K562 (cell line): ENCODE measurements around the gene PPP4R3B. TPM values are rescaled to one million over a fixed set of nuclear protein-coding genes. Genes with fewer than 3 reads are reported as not detected.

Experiments used
- ATAC-seq: fragments of 200-7000 bp; cut with Tn5 transposase; 3 replicates; pipeline ENCODE4 v1.9.1; 2020; ENCODE audit warnings: moderate library complexity
- BruUV-seq: library from RNA; stranded (reverse); fragments of 400-500 nt; replicated peaks from 2 replicates; lab custom pipeline; 2021; lab: Mats Ljungman, UMichigan
- CTCF ChIA-PET: fragments of 300-600 bp; formaldehyde crosslinking; extraction: SDS; loops from one replicate; lab custom pipeline; 2021; ENCODE audit warnings: low intra/inter-chr PET ratio; lab: Yijun Ruan, JAX
- POLR2A ChIA-PET: fragments of 300-600, 350-650 bp; sonication (Branson Sonifier 250); formaldehyde crosslinking; extraction: SDS; loops from one replicate; lab custom pipeline; 2021; ENCODE audit warnings: antibody characterized with exemption, inconsistent platforms; lab: Yijun Ruan, JAX
- DNase-seq, 4 experiments: peaks; one replicate each; pipeline versions ENCODE4 v3.0.0 to v3.0.0-alpha.2; 2011 to 2018; ENCODE audit warnings: low spot score in 3 of 4, mixed read lengths in 3 of 4; ENCODE audit errors: extremely low read depth in 1 of 4
- FAIRE-seq: peaks from 2 replicates; lab custom pipeline; 2011; peaks lifted over from hg19 to GRCh38; lab: Jason Lieb, UNC
- H2AFZ ChIP-seq: 2 replicates; pipeline ENCODE4 v1.6.0; 2011; ENCODE audit warnings: low read depth, low read length, control low read depth, inconsistent platforms
- H3K27ac ChIP-seq: fragments of 200-600 bp; 3 replicates; pipeline ENCODE4 v1.8.0; 2011; ENCODE audit warnings: low read depth, mild to moderate bottlenecking, control low read depth, inconsistent platforms, low read length, moderate library complexity, mixed read lengths; ENCODE audit errors: extremely low read depth
- H3K27me3 ChIP-seq, 2 experiments: fragments of 300-600 bp in 1 of 2; 2 replicates in 1 of 2; 3 replicates in 1 of 2; pipeline versions ENCODE4 v1.6.0 to v1.8.0; 2011; ENCODE audit warnings: inconsistent platforms in 2 of 2, low read length in 2 of 2, mild to moderate bottlenecking in 1 of 2, mixed read lengths in 1 of 2, moderate library complexity in 1 of 2; ENCODE audit not compliant: control insufficient read depth in 2 of 2, insufficient read depth in 2 of 2
- H3K36me3 ChIP-seq: fragments of 300-600 bp; 3 replicates; pipeline ENCODE4 v1.8.0; 2011; ENCODE audit warnings: mild to moderate bottlenecking, low read length, inconsistent platforms; ENCODE audit not compliant: control insufficient read depth, insufficient read depth
- H3K4me1 ChIP-seq, 2 experiments: fragments of 200-600 bp in 1 of 2; replicated peaks in 1 of 2; 2 replicates in 1 of 2; 3 replicates in 1 of 2; pipeline versions ENCODE4 v1.5.1 to v1.8.0; 2011; ENCODE audit warnings: inconsistent platforms in 2 of 2, low read length in 2 of 2, mild to moderate bottlenecking in 1 of 2, mixed read lengths in 1 of 2, moderate library complexity in 1 of 2; ENCODE audit not compliant: control insufficient read depth in 2 of 2, insufficient read depth in 2 of 2
- H3K4me2 ChIP-seq: 2 replicates; pipeline ENCODE4 v1.6.1; 2011; ENCODE audit warnings: low read length, control low read depth, inconsistent platforms, mixed read lengths; ENCODE audit not compliant: insufficient read depth
- H3K4me3 ChIP-seq: fragments of 200-600 bp; sonication (generic), shearing (Covaris generic); 2 replicates; pipeline ENCODE4 v1.5.1; 2016; ENCODE audit warnings: control low read depth, inconsistent platforms
- H3K79me2 ChIP-seq: fragments of 200-600 bp; 3 replicates; pipeline ENCODE4 v1.8.0; 2011; ENCODE audit warnings: low read length, inconsistent platforms; ENCODE audit not compliant: control insufficient read depth, insufficient read depth
- H3K9ac ChIP-seq, 2 experiments: 2 replicates each; pipeline versions ENCODE4 v1.6.0 to v1.6.1; 2011; ENCODE audit warnings: low read depth in 2 of 2, low read length in 2 of 2, control low read depth in 1 of 2, inconsistent platforms in 1 of 2, mild to moderate bottlenecking in 1 of 2, mixed read lengths in 1 of 2; ENCODE audit not compliant: insufficient read depth in 1 of 2
- H3K9me1 ChIP-seq: one replicate; pipeline ENCODE4 v1.6.0; 2011; ENCODE audit warnings: inconsistent platforms, mild to moderate bottlenecking, low read length, moderate library complexity; ENCODE audit not compliant: control insufficient read depth, insufficient read depth
- H3K9me3 ChIP-seq: replicated peaks from 2 replicates; pipeline ENCODE4 v1.5.1; 2011; ENCODE audit warnings: low read depth, low read length, inconsistent platforms; ENCODE audit not compliant: control insufficient read depth, insufficient read depth
- H4K20me1 ChIP-seq: replicated peaks from 2 replicates; pipeline ENCODE4 v1.6.1; 2011; ENCODE audit warnings: low read length, inconsistent platforms, mixed read lengths; ENCODE audit not compliant: control insufficient read depth, insufficient read depth
- CAMTA2 ChIP-seq: fragments of 250-450 bp; sonication (Bioruptor Pico); conservative IDR thresholded peaks from 2 replicates; pipeline ENCODE4 v1.5.1; 2022
- CREB1 ChIP-seq, 2 experiments: sonication (generic) in 1 of 2; formaldehyde crosslinking in 1 of 2; IDR thresholded peaks; 2 replicates each; pipeline versions ENCODE4 v1.6.1 to v1.8.0; 2012 to 2022; ENCODE audit warnings: inconsistent platforms in 1 of 2, mild to moderate bottlenecking in 1 of 2, missing genetic modification reagents in 1 of 2, moderate library complexity in 1 of 2
- GTF2F1 ChIP-seq: IDR thresholded peaks from 2 replicates; pipeline ENCODE4 v1.6.1; 2011; ENCODE audit warnings: low read depth, low read length, improper control_type of control experiment
- HNRNPK ChIP-seq: fragments of 200-400 bp; formaldehyde crosslinking; IDR thresholded peaks from one replicate; pipeline ENCODE4 v1.6.1; 2018; ENCODE audit warnings: mild to moderate bottlenecking, low read depth, low read length; ENCODE audit not compliant: poor library complexity, severe bottlenecking
- MTA1 ChIP-seq: fragments of 450-650 bp; IDR thresholded peaks from 2 replicates; pipeline ENCODE4 v1.6.1; 2017; ENCODE audit warnings: borderline replicate concordance
- NELFE ChIP-seq: IDR thresholded peaks from 2 replicates; pipeline ENCODE4 v1.6.1; 2011; ENCODE audit warnings: mild to moderate bottlenecking; ENCODE audit not compliant: insufficient read depth, insufficient read length
- SP2 ChIP-seq: IDR thresholded peaks from 2 replicates; pipeline ENCODE4 v1.6.1; 2011; ENCODE audit warnings: mild to moderate bottlenecking, low read depth, low read length, moderate library complexity; ENCODE audit not compliant: poor library complexity, severe bottlenecking; ENCODE audit errors: extremely low read depth
- ZBTB17 ChIP-seq: fragments of 450-650 bp; formaldehyde crosslinking; IDR thresholded peaks from 2 replicates; pipeline ENCODE4 v1.4.0; 2020; ENCODE audit warnings: mild to moderate bottlenecking
- ZNF347 ChIP-seq: fragments of 450-650 bp; formaldehyde crosslinking; IDR thresholded peaks from 2 replicates; pipeline ENCODE4 v1.4.0; 2020; ENCODE audit warnings: low read depth, mild to moderate bottlenecking, moderate library complexity
- ZNF76 ChIP-seq: fragments of 250-450 bp; sonication (Bioruptor Pico); IDR thresholded peaks from 2 replicates; pipeline ENCODE4 v1.4.0; 2020; ENCODE audit warnings: mild to moderate bottlenecking, moderate library complexity, borderline replicate concordance
- ZSCAN29 ChIP-seq: fragments of 450-650 bp; IDR thresholded peaks from 2 replicates; pipeline ENCODE4 v1.6.1; 2017
- ZSCAN32 ChIP-seq: fragments of 450-650 bp; formaldehyde crosslinking; IDR thresholded peaks from 2 replicates; pipeline ENCODE4 v1.4.0; 2020; ENCODE audit warnings: mild to moderate bottlenecking, moderate library complexity
- WGBS: fragments of 100-300 bp; shearing (Covaris generic); methylation state at CpG from one replicate; pipeline ENCODE4 v1.1.6; 2016; ENCODE audit warnings: low coverage, mixed read lengths; ENCODE audit not compliant: insufficient coverage; ENCODE audit errors: missing lambda C conversion rate; 5-methylcytosine and 5-hydroxymethylcytosine counted together
- in situ Hi-C: fragments of 300-500 bp; cut with MboI; formaldehyde crosslinking; loops from 4 replicates; pipeline ENCODE4 v1.15.0; 2018; ENCODE audit warnings: inconsistent platforms, mixed read lengths
- intact Hi-C: fragments of 100-400 bp; cut with micrococcal nuclease; formaldehyde crosslinking; loops from 2 replicates; pipeline ENCODE4 v1.14.2; 2022
- polyA plus RNA-seq, 8 experiments: library from polyadenylated mRNA; depleted of rRNA in 4 of 8; stranded (reverse) in 5 of 8; unstranded in 3 of 8; fragments of >200 nt; fragmentation: Nextera tagmentation in 2 of 8; fragmentation: Illumina TruSeq in 1 of 8; extraction: Ambion mirVana in 2 of 8; extraction: Trizol in 1 of 8; gene quantifications; 2 replicates each; pipeline versions ENCODE4 v1.2.1 to v1.2.3, GENCODE V29; 2011 to 2014; ENCODE audit warnings: inconsistent platforms in 1 of 8, missing spikeins in 1 of 8
- total RNA-seq, 7 experiments: library from RNA; depleted of rRNA in 6 of 7; stranded (reverse); fragments of >200 nt in 6 of 7; fragmentation: Illumina TruSeq in 2 of 7; extraction: Trizol in 2 of 7; gene quantifications; 2 replicates each; pipeline versions ENCODE4 v1.2.1 to v1.2.3, GENCODE V29; 2011 to 2021; ENCODE audit warnings: low replicate concordance in 1 of 7
- TF ChIP-seq, protein P1 (sequence below): sonication (generic); formaldehyde crosslinking; IDR thresholded peaks from 2 replicates; pipeline ENCODE4 v1.8.0; 2022; ENCODE audit warnings: mild to moderate bottlenecking, low read depth, missing genetic modification reagents
- TF ChIP-seq, protein P2 (sequence below): fragments of 450-650 bp; formaldehyde crosslinking; IDR thresholded peaks from 2 replicates; pipeline ENCODE4 v1.4.0; 2020; ENCODE audit warnings: mild to moderate bottlenecking, mixed read lengths
- TF ChIP-seq, protein P3 (sequence below): fragments of 250-450 bp; sonication (Bioruptor Pico); IDR thresholded peaks from 2 replicates; pipeline ENCODE4 v1.4.0; 2020; ENCODE audit warnings: mild to moderate bottlenecking, moderate library complexity
- TF ChIP-seq, protein P4 (sequence below), 2 experiments: fragments of 450-650 bp in 1 of 2; IDR thresholded peaks; 2 replicates each; pipeline ENCODE4 v1.6.1; 2011 to 2017; ENCODE audit warnings: low read depth in 2 of 2, antibody characterized with exemption in 1 of 2, borderline replicate concordance in 1 of 2, low read length in 1 of 2, mild to moderate bottlenecking in 1 of 2, mixed read lengths in 1 of 2; ENCODE audit not compliant: control insufficient read depth in 1 of 2

PPP4R3B gene
- total and polyA plus RNA-seq, 9 of the 15 experiments (the other 6 are each of a cell fraction or from before 2014, with no cell fraction given), result 13.2 to 59.2 (median 41.9) TPM

DNA sequence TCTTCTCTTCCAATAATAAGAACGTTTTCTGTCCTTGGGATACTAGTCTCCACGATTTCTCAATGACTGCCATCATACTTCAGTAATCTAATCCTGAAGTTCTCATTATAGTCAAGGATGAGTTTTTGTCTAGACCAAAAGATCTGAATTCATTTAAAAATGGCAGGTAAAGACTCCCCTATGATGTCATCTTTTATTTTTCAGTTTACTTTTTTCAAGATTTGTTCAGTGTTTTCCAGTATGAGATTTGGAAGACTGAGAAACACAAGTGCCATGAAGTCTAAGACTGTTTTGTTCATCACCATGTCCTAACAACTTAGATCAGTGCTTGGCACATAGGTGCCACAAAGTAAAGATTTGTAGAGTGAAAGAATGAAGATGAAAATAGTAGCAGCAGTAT, 35.8 kb upstream of the PPP4R3B start:
- no peak overlapping the region for H3K4me2 ChIP-seq
- H3K4me1 ChIP-seq, result no peaks in the 10 kb centered on the region; a peak in 1 of 5 replicates
- no TSS peak for BruUV-seq
- in situ Hi-C loops, result no loop called here
- 93% methylated on average over 2 of the region's 2 CpGs for WGBS
- H3K9me1 ChIP-seq, result no peaks in the 10 kb centered on the region
- no peak for DNase-seq
- TF ChIP-seq ZNF347 (CRISPR knock-in tag) (no peak), HNRNPK (no peak), ZBTB17 (CRISPR knock-in tag) (no peak), MTA1 (no peak), SP2 (no peak), NELFE (no peak), ZSCAN29 (no peak), CAMTA2 (CRISPR knock-in tag) (no peak), CREB1 (IDR thresholded peaks at IDR 0.05) (no peak), CREB1 (CRISPR knock-in tag; IDR thresholded peaks at IDR 0.05) (no peak), GTF2F1 (no peak), ZNF76 (CRISPR knock-in tag) (no peak), ZSCAN32 (no peak)
- TF ChIP-seq, protein P1, sequence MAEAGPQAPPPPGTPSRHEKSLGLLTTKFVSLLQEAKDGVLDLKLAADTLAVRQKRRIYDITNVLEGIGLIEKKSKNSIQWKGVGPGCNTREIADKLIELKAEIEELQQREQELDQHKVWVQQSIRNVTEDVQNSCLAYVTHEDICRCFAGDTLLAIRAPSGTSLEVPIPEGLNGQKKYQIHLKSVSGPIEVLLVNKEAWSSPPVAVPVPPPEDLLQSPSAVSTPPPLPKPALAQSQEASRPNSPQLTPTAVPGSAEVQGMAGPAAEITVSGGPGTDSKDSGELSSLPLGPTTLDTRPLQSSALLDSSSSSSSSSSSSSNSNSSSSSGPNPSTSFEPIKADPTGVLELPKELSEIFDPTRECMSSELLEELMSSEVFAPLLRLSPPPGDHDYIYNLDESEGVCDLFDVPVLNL, result no peak
- TF ChIP-seq, protein P2, sequence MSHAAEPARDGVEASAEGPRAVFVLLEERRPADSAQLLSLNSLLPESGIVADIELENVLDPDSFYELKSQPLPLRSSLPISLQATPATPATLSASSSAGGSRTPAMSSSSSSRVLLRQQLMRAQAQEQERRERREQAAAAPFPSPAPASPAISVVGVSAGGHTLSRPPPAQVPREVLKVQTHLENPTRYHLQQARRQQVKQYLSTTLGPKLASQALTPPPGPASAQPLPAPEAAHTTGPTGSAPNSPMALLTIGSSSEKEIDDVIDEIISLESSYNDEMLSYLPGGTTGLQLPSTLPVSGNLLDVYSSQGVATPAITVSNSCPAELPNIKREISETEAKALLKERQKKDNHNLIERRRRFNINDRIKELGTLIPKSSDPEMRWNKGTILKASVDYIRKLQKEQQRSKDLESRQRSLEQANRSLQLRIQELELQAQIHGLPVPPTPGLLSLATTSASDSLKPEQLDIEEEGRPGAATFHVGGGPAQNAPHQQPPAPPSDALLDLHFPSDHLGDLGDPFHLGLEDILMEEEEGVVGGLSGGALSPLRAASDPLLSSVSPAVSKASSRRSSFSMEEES (CRISPR knock-in tag), result no peak
- TF ChIP-seq, protein P3, sequence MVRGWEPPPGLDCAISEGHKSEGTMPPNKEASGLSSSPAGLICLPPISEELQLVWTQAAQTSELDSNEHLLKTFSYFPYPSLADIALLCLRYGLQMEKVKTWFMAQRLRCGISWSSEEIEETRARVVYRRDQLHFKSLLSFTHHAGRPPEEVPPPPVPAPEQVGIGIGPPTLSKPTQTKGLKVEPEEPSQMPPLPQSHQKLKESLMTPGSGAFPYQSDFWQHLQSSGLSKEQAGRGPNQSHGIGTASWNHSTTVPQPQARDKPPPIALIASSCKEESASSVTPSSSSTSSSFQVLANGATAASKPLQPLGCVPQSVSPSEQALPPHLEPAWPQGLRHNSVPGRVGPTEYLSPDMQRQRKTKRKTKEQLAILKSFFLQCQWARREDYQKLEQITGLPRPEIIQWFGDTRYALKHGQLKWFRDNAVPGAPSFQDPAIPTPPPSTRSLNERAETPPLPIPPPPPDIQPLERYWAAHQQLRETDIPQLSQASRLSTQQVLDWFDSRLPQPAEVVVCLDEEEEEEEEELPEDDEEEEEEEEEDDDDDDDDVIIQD (CRISPR knock-in tag), result no peak
- TF ChIP-seq, protein P4, sequence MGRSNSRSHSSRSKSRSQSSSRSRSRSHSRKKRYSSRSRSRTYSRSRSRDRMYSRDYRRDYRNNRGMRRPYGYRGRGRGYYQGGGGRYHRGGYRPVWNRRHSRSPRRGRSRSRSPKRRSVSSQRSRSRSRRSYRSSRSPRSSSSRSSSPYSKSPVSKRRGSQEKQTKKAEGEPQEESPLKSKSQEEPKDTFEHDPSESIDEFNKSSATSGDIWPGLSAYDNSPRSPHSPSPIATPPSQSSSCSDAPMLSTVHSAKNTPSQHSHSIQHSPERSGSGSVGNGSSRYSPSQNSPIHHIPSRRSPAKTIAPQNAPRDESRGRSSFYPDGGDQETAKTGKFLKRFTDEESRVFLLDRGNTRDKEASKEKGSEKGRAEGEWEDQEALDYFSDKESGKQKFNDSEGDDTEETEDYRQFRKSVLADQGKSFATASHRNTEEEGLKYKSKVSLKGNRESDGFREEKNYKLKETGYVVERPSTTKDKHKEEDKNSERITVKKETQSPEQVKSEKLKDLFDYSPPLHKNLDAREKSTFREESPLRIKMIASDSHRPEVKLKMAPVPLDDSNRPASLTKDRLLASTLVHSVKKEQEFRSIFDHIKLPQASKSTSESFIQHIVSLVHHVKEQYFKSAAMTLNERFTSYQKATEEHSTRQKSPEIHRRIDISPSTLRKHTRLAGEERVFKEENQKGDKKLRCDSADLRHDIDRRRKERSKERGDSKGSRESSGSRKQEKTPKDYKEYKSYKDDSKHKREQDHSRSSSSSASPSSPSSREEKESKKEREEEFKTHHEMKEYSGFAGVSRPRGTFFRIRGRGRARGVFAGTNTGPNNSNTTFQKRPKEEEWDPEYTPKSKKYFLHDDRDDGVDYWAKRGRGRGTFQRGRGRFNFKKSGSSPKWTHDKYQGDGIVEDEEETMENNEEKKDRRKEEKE (IDR thresholded peaks at IDR 0.05; ENCODE audit: borderline replicate concordance in 1 of 2, control insufficient read depth in 1 of 2, low read depth in 2 of 2, low read length in 1 of 2), result no peak
- TF ChIP-seq, all 486 proteins: peak for 0
- intact Hi-C loops, result no loop called here
- Histone ChIP-seq H3K79me2 (no peaks in the 10 kb centered on the region), H3K36me3 (peaks cover 70% of the 10 kb centered on the region; the same call in 2 of the 3 replicates), H2AFZ (no peak overlapping the region), H4K20me1 (no peaks in the 10 kb centered on the region), H3K27me3 (no peaks in the 10 kb centered on the region), H3K4me3 (no peak overlapping the region), H3K9ac (no peak overlapping the region), H3K27ac (no peak overlapping the region), H3K9me3 (no peaks in the 10 kb centered on the region)
- ATAC-seq, result no peak
- FAIRE-seq, result no peak
- POLR2A ChIA-PET, result no interaction called here
- CTCF ChIA-PET, result no interaction called here
